Measurements from ENCODE around the gene HAGH.

DNA sequence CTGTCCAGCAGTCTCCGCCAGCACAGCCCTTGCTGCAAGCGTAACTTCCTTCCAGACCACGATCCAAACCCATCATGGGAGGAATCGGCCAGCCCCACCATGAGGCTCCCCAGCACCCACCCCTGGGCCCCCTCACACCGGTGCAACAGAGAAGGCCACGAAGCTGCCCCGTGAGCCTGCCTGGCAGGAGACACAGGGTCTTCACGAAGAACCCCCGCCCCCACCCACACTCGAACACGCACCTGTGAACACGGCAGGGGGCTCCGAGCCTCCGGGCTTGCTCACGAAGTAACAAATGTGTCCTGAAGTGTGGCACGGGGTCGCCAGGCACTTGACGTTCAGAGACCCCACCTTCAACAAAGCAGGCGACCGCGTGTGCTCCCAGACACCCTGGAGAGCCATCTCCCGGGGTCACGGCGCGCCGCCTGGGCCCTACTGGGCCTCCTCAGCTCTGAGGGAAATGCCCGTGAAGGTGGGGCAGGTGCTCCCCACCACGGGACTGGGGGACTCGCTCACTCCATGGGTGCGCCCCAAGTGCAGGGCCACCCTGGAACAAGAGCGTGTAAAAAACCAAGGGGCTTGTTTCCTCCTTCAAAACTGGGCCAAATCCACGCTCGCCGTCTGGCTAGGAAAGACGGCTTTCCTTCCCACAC lies 7.6 kb downstream of the HAGH start:
- no peak for TF ChIP-seq CTCF (IDR thresholded peaks at IDR 0.05; ENCODE audit: low read length)
- no peak for TF ChIP-seq EZH2phosphoT487 (IDR thresholded peaks at IDR 0.05; ENCODE audit: low read length)
- TF ChIP-seq EZH2 (optimal IDR thresholded peaks at IDR 0.05; ENCODE audit: low read depth, low read length) = no peak
